RWPE1 (cell line): ENCODE results near the gene TMEM14C.

Experiments
- CTCF ChIA-PET: fragments of 350-600 bp; sonication (Branson Sonifier 250); formaldehyde crosslinking; extraction: SDS; loops from one replicate; lab custom pipeline; 2021; lab: Yijun Ruan, JAX
- POLR2A ChIA-PET: fragments of 400-600 bp; formaldehyde crosslinking; extraction: SDS; loops from one replicate; lab custom pipeline; 2020; ENCODE audit warnings: antibody characterized with exemption; ENCODE audit not compliant: low non-redundant PET; lab: Yijun Ruan, JAX
- DNase-seq: peaks from one replicate; pipeline ENCODE4 v3.0.0; 2012; ENCODE audit warnings: low spot score
- H3K27ac ChIP-seq: fragments of 450-650 bp; 2 replicates; pipeline ENCODE4 v1.5.1; 2017
- CTCF ChIP-seq: fragments of 450-650 bp; conservative IDR thresholded peaks from 2 replicates; pipeline ENCODE4 v1.5.1; 2017; ENCODE audit warnings: low read depth, mild to moderate bottlenecking

Gene TMEM14C

GRCh38 chr6:10694302-10695085, 28.4 kb upstream of the TMEM14C start, which contains the start of the genes C6orf52 and PAK1IP1:
Gene C6orf52, minus strand, starts transcription at chr6:10694616. Its CDS starts 7,066 bp downstream, at chr6:10687550.
Gene PAK1IP1, plus strand, starts transcription at chr6:10694972. Its CDS starts 14 bp downstream, at chr6:10694986.
- H3K27ac ChIP-seq = peak within 1 kb of the TSS; percentile 91
- ChIA-PET CTCF (interaction anchor here (0.7 kb wide), 2 partner anchors 1064 to 1302 kb away, joined by 3 to 4 read pairs; no protein-coding TSS in a partner anchor), POLR2A (interaction anchor here (0.6 to 1.2 kb wide), 6 partner anchors 28 to 287 kb away, joined by 3 to 9 read pairs (median 4); no protein-coding TSS in a partner anchor)
- TF ChIP-seq CTCF = no peak
- DNase-seq = peak; percentile 95

GRCh38 chr6:10695086-10695657, 27.7 kb upstream of the TMEM14C start:
- POLR2A ChIA-PET = interaction anchor here (0.6 to 1.2 kb wide), 5 partner anchors 27 to 288 kb away, joined by 3 to 9 read pairs (median 4); no protein-coding TSS in a partner anchor
- no peak for TF ChIP-seq CTCF
- CTCF ChIA-PET = interaction anchor here (0.7 kb wide), 2 partner anchors 1064 to 1301 kb away, joined by 3 to 4 read pairs; no protein-coding TSS in a partner anchor
- peak; percentile 13 for DNase-seq
- H3K27ac ChIP-seq = peak overlapping the region; percentile 91

- ChIA-PET POLR2A (no interaction called here), CTCF (no interaction called here)
- TF ChIP-seq CTCF = no peak
- no peak overlapping the region for H3K27ac ChIP-seq
- no peak for DNase-seq
Measured at GRCh38 chr6:10696655-10697054, 26.2 kb upstream of the TMEM14C start.

GRCh38 chr6:10713962-10714361, 8.9 kb upstream of the TMEM14C start:
- DNase-seq = no peak
- TF ChIP-seq CTCF = no peak
- CTCF ChIA-PET = no interaction called here
- no peak overlapping the region for H3K27ac ChIP-seq
- POLR2A ChIA-PET = no interaction called here

GRCh38 chr6:10719296-10719963, 3.4 kb upstream of the TMEM14C start:
- ChIA-PET POLR2A (interaction anchor here (0.7 kb wide), 1 partner anchor 335 kb away, joined by 6 read pairs; no protein-coding TSS in a partner anchor), CTCF (no interaction called here)
- no peak for DNase-seq
- TF ChIP-seq CTCF = no peak
- peak overlapping the region; percentile 93 for H3K27ac ChIP-seq

GRCh38 chr6:10719964-10720264, 3.0 kb upstream of the TMEM14C start:
- peak overlapping the region; percentile 93 for H3K27ac ChIP-seq
- no peak for DNase-seq
- ChIA-PET CTCF (no interaction called here), POLR2A (no interaction called here)
- TF ChIP-seq CTCF = no peak
